Measurements from ENCODE around the gene SPTB. TPM values are rescaled to one million over a fixed set of nuclear protein-coding genes. Genes with fewer than 3 reads are reported as not detected.

SPTB gene
- total and polyA plus RNA-seq, 10 of the 15 experiments (the other 5 are each of a cell fraction or from before 2014, with no cell fraction given): under 0.01 to 0.04 (median 0.02) TPM; not detected in 4

DNA sequence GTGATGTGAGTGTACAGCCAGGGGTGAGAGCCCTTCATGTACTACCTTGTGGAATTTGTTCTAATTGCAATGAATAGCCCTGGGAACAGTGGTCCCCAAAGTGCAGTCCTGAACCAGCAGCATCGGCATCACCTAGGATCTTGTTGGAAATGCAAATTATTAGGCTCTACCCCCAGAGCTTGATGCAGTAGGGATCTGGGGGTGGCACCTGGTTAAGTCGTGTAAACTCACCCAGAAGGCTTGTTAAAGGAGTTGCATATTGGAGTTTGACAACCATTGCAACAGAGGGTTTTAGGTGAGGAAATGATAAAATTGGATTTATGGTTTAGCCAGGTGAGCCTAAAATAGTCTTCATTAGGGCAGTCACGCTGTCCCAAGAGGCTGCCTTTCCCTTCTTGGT lies 102.2 kb downstream of the SPTB start (continued):
- TF ChIP-seq CBX3 (IDR thresholded peaks at IDR 0.05; ENCODE audit: borderline replicate concordance, low read depth) (no peak), CHD2 (IDR thresholded peaks at IDR 0.05; ENCODE audit: borderline replicate concordance, low read depth, low read length) (no peak), CBFB (IDR thresholded peaks at IDR 0.05; ENCODE audit: low read depth) (no peak), TARDBP (IDR thresholded peaks at IDR 0.05; ENCODE audit: borderline replicate concordance) (no peak)
- TF ChIP-seq, protein P1, sequence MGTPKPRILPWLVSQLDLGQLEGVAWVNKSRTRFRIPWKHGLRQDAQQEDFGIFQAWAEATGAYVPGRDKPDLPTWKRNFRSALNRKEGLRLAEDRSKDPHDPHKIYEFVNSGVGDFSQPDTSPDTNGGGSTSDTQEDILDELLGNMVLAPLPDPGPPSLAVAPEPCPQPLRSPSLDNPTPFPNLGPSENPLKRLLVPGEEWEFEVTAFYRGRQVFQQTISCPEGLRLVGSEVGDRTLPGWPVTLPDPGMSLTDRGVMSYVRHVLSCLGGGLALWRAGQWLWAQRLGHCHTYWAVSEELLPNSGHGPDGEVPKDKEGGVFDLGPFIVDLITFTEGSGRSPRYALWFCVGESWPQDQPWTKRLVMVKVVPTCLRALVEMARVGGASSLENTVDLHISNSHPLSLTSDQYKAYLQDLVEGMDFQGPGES (IDR thresholded peaks at IDR 0.05): no peak

DNA sequence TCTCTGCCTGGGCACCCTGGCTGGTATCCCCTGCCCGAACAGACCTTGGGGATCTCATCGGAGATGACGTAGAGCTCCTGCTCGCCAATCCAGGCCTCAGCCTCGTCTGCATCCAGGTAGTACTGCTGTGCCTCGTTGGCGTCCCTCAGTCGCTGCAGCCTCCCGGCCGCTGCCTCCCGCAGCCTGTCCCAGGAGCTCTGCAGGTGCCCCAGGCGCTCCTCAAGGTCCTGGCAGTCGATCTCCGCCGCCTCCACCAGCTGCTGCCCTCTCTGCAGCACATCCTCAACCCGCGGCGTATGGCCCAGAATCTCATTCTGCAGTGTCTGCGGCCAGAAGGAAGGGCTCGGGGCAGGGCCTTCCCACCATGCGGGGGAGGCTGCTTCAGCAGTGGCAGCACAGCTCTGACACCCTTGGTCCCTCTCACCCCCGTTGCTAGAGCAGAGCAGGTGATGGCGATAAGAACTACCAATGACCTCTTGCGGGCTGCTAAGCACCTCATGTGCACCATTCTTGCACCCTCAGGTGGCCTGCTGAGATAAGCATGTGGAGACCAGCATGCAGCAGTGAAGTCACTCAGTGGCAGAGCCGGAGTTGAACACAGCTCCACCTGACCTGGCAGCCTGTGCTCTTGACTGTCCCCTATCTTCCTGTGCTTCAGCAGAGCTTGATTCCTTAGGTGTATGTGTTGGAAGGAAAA lies 104.5 kb downstream of the SPTB start:
- Histone ChIP-seq H3K9ac (ENCODE audit: control insufficient read depth, insufficient read depth, low read length) (no peak overlapping the region), H2AFZ (ENCODE audit: control insufficient read depth, low read depth, low read length) (no peak overlapping the region), H3K4me2 (ENCODE audit: control insufficient read depth, insufficient read depth) (no peak overlapping the region), H3K4me1 (ENCODE audit: control insufficient read depth, insufficient read depth, low read length) (no peaks in the 10 kb centered on the region), H4K20me1 (ENCODE audit: control insufficient read depth, insufficient read depth) (no peaks in the 10 kb centered on the region), H3K36me3 (ENCODE audit: control insufficient read depth in 2 of 2, insufficient read depth in 2 of 2, low read length in 1 of 2) (no peaks in the 10 kb centered on the region), H3K79me2 (ENCODE audit: control insufficient read depth, insufficient read depth, low read length) (no peaks in the 10 kb centered on the region), H3K4me3 (no peak overlapping the region), H3K27ac (ENCODE audit: control insufficient read depth, insufficient read depth) (no peak overlapping the region), H3K27me3 (replicated peaks in 1 of 2; ENCODE audit: control insufficient read depth in 2 of 2, insufficient read depth in 2 of 2, low read length in 1 of 2) (no peaks in the 10 kb centered on the region; a peak in 1 of 4 replicates), H3K9me3 (replicated peaks; ENCODE audit: control insufficient read depth, insufficient read depth, low read length) (no peaks in the 10 kb centered on the region; the same call in 2 of the 3 replicates)
- intact Hi-C loops (cut with micrococcal nuclease; ENCODE audit: unreplicated experiment): no loop called here
- FAIRE-seq (no peak), DNase-seq (ENCODE audit: low read depth, low spot score) (no peak), ATAC-seq (no peak)
- ChIA-PET CTCF (interaction anchor here (1.2 to 3.5 kb wide), 6 partner anchors 10 to 117 kb away, joined by 4 to 15 read pairs (median 9); no protein-coding TSS in a partner anchor), POLR2A (no interaction called here), RAD21 (ENCODE audit: unreplicated experiment) (interaction anchor here (1.1 kb wide), 1 partner anchor 116 kb away, joined by 3 read pairs; no protein-coding TSS in a partner anchor), SMC1A (ENCODE audit: uncharacterized antibody, unreplicated experiment) (interaction anchor here (0.5 to 1.3 kb wide), 2 partner anchors 10 to 149 kb away, joined by 3 read pairs; no protein-coding TSS in a partner anchor)
- no TSS peak for BruUV-seq (replicated peaks)
- TF ChIP-seq NRF1 (conservative IDR thresholded peaks at IDR 0.05; ENCODE audit: low read depth, low read length) (no peak), SMAD5 (IDR thresholded peaks at IDR 0.05; ENCODE audit: low read depth) (no peak), MYC (IDR thresholded peaks at IDR 0.05; ENCODE audit: insufficient read depth, insufficient read length, insufficient replicate concordance, low read length, severe bottlenecking) (no peak)
- TF ChIP-seq, protein P1 (IDR thresholded peaks at IDR 0.05): no peak
- TF ChIP-seq, protein P2, sequence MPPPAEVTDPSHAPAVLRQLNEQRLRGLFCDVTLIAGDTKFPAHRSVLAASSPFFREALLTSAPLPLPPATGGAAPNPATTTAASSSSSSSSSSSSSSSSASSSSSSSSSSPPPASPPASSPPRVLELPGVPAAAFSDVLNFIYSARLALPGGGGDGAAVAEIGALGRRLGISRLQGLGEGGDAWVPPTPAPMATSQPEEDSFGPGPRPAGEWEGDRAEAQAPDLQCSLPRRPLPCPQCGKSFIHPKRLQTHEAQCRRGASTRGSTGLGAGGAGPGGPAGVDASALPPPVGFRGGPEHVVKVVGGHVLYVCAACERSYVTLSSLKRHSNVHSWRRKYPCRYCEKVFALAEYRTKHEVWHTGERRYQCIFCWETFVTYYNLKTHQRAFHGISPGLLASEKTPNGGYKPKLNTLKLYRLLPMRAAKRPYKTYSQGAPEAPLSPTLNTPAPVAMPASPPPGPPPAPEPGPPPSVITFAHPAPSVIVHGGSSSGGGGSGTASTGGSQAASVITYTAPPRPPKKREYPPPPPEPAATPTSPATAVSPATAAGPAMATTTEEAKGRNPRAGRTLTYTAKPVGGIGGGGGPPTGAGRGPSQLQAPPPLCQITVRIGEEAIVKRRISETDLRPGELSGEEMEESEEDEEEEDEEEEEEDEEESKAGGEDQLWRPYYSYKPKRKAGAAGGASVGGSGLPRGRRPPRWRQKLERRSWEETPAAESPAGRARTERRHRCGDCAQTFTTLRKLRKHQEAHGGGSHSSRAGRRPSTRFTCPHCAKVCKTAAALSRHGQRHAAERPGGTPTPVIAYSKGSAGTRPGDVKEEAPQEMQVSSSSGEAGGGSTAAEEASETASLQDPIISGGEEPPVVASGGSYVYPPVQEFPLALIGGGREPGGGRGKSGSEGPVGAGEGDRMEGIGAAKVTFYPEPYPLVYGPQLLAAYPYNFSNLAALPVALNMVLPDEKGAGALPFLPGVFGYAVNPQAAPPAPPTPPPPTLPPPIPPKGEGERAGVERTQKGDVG (CRISPR knock-in tag; IDR thresholded peaks at IDR 0.05): no peak
- in situ Hi-C loops (cut with MboI): no loop called here
- 68% methylated on average over 25 of the region's 25 CpGs for WGBS (ENCODE audit: insufficient coverage, insufficient replicate concordance, low lambda C conversion rate, missing lambda C conversion rate)
